ENCODE data around the gene PHF1. TPM values are rescaled to one million over a fixed set of nuclear protein-coding genes. Genes with fewer than 3 reads are reported as not detected.
"Not testable (repeated sequence)": the region's sequence is repeated elsewhere in the genome, so short reads cannot be mapped to it uniquely, and the experiment has no call there.

PHF1 gene
- total RNA-seq, 1 donor from 2014 or later, result 83.4 TPM

- Mint-ChIP-seq H3K4me3 (no peak overlapping the region), H3K4me1 (peaks cover 25% of the 10 kb centered on the region), H3K27ac (no peak overlapping the region), H3K36me3 (ENCODE audit: low read depth) (no peaks in the 10 kb centered on the region), H3K27me3 (no peaks in the 10 kb centered on the region), H3K9me3 (no peaks in the 10 kb centered on the region)
- ATAC-seq (ENCODE audit: low read depth) (no peak), DNase-seq (no peak)
- ChIA-PET CTCF (no interaction called here), POLR2A (interaction anchor here (0.7 kb wide), 1 partner anchor 11 kb away, joined by 3 read pairs; no protein-coding TSS in a partner anchor)
- intact Hi-C loops (cut with micrococcal nuclease), result no loop called here
- no peak for TF ChIP-seq CTCF (IDR thresholded peaks at IDR 0.05)
Measured at GRCh38 chr6:33392979-33393378, 17.8 kb upstream of the PHF1 start.

GRCh38 chr6:33397541-33397940, 13.3 kb upstream of the PHF1 start:
- ATAC-seq (ENCODE audit: low read depth) (no peak), DNase-seq (no peak)
- Mint-ChIP-seq H3K4me1 (peaks cover 5% of the 10 kb centered on the region), H3K36me3 (ENCODE audit: low read depth) (no peaks in the 10 kb centered on the region), H3K27ac (no peak overlapping the region), H3K27me3 (no peaks in the 10 kb centered on the region), H3K4me3 (no peak overlapping the region), H3K9me3 (no peaks in the 10 kb centered on the region)
- intact Hi-C loops (cut with micrococcal nuclease), result no loop called here
- TF ChIP-seq CTCF (IDR thresholded peaks at IDR 0.05), result no peak
- POLR2A ChIA-PET, result no interaction called here
- CTCF ChIA-PET, result no interaction called here

GRCh38 chr6:33398601-33399000, 12.2 kb upstream of the PHF1 start:
- DNase-seq; H3K27me3 Mint-ChIP-seq; H3K4me3 Mint-ChIP-seq; CTCF ChIA-PET; H3K9me3 Mint-ChIP-seq; ATAC-seq (ENCODE audit: low read depth); H3K27ac Mint-ChIP-seq; H3K36me3 Mint-ChIP-seq (ENCODE audit: low read depth); H3K4me1 Mint-ChIP-seq; intact Hi-C loops (cut with micrococcal nuclease); POLR2A ChIA-PET: not testable (repeated sequence)

GRCh38 chr6:33399881-33400280, 10.9 kb upstream of the PHF1 start:
- H3K4me3 Mint-ChIP-seq; POLR2A ChIA-PET; intact Hi-C loops (cut with micrococcal nuclease); H3K9me3 Mint-ChIP-seq; H3K27ac Mint-ChIP-seq; H3K4me1 Mint-ChIP-seq; H3K36me3 Mint-ChIP-seq (ENCODE audit: low read depth); H3K27me3 Mint-ChIP-seq; CTCF ChIA-PET; DNase-seq; ATAC-seq (ENCODE audit: low read depth): not testable (repeated sequence)

- ATAC-seq (ENCODE audit: low read depth) (no peak), DNase-seq (no peak)
- CTCF ChIA-PET, result no interaction called here
- POLR2A ChIA-PET, result no interaction called here
- Mint-ChIP-seq H3K4me1 (peaks cover 8% of the 10 kb centered on the region), H3K4me3 (no peak overlapping the region), H3K27ac (no peak overlapping the region), H3K27me3 (no peaks in the 10 kb centered on the region), H3K9me3 (no peaks in the 10 kb centered on the region), H3K36me3 (ENCODE audit: low read depth) (no peaks in the 10 kb centered on the region)
- no peak for TF ChIP-seq CTCF (IDR thresholded peaks at IDR 0.05)
- intact Hi-C loops (cut with micrococcal nuclease), result no loop called here
Measured at GRCh38 chr6:33404884-33405283, 5.9 kb upstream of the PHF1 start.

GRCh38 chr6:33405386-33405940, 5.4 kb upstream of the PHF1 start:
- no peaks in the 10 kb centered on the region for H3K36me3 Mint-ChIP-seq (ENCODE audit: low read depth)
- H3K27me3 Mint-ChIP-seq, result no peaks in the 10 kb centered on the region
- H3K4me3 Mint-ChIP-seq, result no peak overlapping the region
- ChIA-PET CTCF (no interaction called here), POLR2A (no interaction called here)
- H3K4me1 Mint-ChIP-seq, result peaks cover 9% of the 10 kb centered on the region
- H3K9me3 Mint-ChIP-seq, result no peaks in the 10 kb centered on the region
- no peak for DNase-seq
- no peak for ATAC-seq (ENCODE audit: low read depth)
- intact Hi-C loops (cut with micrococcal nuclease), result no loop called here
- TF ChIP-seq CTCF (IDR thresholded peaks at IDR 0.05), result no peak
- H3K27ac Mint-ChIP-seq, result no peak overlapping the region
